Gastroesophageal sphincter (tissue), 3 donors: Measurements from ENCODE around the gene GXYLT1.

Source experiments
- CTCF ChIP-seq, 4 experiments: fragments of 200-600 bp in 2 of 4; fragments of 450-650 bp in 2 of 4; sonication (generic) in 1 of 4; IDR thresholded peaks; one replicate each; pipeline ENCODE4 v1.5.1; 2017 to 2019; ENCODE audit warnings: antibody characterized with exemption in 4 of 4, mild to moderate bottlenecking in 2 of 4, moderate library complexity in 2 of 4
- POLR2A ChIP-seq, 2 donors: fragments of 450-650 bp; IDR thresholded peaks; one replicate each; pipeline ENCODE4 v1.6.1; 2017; ENCODE audit warnings: antibody characterized with exemption in 2 of 2, mild to moderate bottlenecking in 2 of 2, moderate library complexity in 1 of 2

- TF ChIP-seq CTCF (IDR thresholded peaks at IDR 0.05) (no peak), POLR2A (IDR thresholded peaks at IDR 0.05) (no peak)
Measured at GRCh38 chr12:42125388-42125767, 19.3 kb downstream of the GXYLT1 start.
